HG03460 (cell line): ENCODE data around the gene EML2.
"Not testable (repeated sequence)": the region's sequence is repeated elsewhere in the genome, so short reads cannot be mapped to it uniquely, and the experiment has no call there.

Experiments
- ATAC-seq: cut with Tn5 transposase; IDR thresholded peaks from one replicate; pipeline ENCODE4 v1.9.1; 2021; ENCODE audit not compliant: unreplicated experiment

Gene EML2

DNA sequence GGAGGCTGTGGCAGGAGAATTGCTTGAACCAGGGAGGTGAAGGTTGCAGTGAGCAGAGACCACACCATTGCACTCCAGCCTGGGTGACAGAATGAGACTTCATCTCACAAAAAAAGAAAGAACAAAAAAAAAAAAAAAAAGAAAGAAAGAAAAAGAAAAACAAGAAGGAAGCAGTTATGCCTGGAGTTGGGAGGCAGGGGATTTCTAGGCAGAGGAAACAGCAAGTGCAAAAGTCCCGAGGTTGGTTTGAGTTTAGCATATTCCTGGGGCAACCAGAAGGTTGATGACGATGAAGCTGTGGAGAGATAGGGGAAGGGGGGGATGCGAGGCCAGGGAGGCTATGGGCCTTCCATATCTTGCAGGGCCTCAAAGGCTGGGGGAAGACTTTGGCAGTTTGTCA lies 11.5 kb upstream of the EML2 start:
- no peak for ATAC-seq

DNA sequence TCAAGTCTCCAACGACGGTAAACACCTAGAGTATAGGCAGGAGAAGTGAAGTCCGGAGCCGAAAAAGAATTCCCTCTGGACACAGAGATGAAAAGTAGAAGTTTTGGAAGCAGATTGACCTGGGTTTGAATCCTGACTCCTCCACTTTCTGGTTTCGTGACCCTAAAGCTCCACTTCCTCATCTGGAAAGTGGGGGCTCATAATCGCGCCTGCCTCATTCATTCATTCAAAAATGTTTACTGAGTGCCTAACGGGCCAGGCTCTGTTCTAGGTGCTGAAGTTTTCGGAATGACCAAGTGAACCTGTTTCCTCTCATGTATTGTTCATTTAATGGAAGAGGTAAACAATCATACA lies 7.1 kb upstream of the EML2 start:
- ATAC-seq, result no peak

DNA sequence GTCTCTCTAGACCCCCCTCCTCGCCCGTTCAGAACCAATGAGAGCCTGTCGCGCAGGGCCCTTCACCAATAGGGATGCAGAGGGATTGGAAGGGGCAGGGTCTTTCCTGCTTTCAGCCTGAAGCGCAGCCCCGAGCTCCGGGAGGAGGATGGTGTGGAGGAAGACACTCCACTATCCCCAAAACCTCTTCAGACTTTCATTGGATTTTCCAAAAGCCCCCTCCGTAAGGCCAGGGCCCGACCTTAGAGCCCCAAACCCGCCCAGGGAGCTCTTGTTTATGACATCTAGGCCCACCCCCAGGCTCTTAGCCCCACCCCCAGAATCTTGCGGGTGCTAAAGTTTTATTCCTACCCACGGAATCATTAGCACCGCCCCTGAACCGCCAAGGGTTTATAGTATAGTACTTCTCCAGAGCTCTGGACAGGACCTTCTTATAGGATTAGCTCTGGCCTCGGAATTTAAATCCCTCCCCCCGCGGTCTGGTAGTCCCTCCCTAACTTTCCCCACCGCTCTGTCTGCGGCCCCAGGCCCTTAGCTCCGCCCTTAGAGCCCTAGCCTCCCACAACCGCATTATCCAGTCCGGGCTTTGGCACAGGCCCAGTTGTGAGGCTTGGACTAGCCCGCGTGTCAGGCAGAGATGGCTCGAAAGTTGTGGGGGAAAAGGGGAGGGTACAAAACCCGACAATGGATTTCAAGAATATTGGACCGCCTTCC lies 6.6 kb upstream of the EML2 start:
- peak; percentile 31 for ATAC-seq

GRCh38 chr19:45645068-45645630 lies 6.0 kb upstream of the EML2 start:
- no peak for ATAC-seq

GRCh38 chr19:45643927-45644771 lies 5.0 kb upstream of the EML2 start:
- ATAC-seq, result no peak

DNA sequence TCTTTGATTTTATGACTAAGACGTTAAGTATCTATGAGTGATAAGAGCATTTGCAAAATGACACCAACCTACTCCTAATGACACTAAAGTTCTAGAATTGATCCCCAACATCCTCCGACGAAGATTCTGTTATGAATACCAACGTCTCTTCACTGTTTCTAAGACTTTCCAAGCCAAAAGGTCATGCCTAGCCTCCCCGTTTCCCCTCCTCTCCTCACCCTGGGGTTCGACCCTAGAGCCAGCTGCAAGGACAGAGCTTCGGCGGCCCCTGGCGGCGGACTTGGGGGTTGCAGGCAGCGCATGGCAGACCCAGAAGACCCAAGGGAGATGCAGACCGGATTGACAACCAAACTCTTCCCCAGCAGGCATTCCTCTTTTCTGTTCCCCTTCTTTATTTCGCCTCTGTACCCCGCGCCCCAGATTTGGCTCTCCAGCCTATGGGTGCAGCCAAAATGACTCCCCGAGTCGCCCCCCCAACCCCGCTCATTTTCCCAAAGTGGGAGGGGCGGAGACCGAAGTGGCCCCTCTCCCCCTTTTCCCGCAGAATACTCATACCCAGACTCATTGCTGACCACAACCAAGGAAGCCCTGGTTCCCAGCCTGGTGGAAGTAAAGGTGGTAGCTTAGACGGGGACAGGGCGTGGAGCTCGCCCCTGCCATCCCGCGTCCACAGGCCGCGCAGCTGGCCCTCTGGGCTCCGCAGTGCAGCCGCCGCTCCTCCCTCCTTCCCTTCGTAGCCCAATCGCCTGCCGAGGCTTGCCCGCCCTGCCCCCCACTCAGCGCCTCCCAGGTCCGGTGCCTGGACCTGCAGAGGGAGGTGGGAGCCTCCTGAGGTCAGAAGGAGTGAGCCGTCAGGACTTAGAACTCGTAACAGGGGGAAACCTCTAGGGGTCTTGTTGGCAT lies 4.1 kb upstream of the EML2 start:
- ATAC-seq, result no peak

GRCh38 chr19:45641274-45642105 lies 2.3 kb upstream of the EML2 start:
- no peak for ATAC-seq

- no peak for ATAC-seq
These were observed 1.7 kb upstream of the EML2 start for GRCh38 chr19:45640849-45641273.

DNA sequence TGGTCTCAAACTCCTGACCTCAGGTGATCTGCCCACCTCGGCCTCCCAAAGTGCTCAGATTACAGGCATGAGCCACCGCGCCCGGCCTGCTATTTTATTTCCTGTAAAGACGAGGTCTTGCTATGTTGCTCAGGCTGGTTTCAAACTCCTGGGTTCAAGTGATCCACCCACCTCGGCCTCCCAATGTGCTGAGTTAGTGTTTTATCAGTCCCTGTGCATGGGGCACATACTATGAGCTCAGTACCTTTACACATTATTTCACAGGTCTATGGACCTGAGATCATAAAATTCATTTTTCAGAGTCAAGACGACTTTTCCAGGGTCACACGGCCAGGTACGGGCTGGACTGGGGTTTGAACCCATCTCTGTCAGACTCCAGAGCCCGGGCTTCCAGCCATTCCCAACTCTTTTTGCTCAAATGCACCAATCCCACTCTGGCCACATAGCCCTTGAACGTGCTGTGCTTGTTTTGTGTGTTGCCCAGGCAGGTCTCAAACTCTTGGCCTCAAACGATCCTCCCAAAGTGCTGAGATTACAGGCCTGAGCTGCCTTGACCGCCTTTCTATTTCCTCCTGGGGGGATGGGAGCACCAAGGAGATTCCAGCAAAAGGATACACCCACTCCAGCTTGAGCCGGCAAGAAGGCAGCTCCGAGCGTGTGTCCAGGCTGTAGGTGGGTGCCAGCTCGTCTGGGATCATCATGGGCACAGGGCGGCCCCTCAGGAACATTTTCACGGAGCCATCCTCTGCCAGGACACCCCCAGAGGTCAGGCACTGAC lies 1.1 kb downstream of the EML2 start:
- ATAC-seq, result no peak

DNA sequence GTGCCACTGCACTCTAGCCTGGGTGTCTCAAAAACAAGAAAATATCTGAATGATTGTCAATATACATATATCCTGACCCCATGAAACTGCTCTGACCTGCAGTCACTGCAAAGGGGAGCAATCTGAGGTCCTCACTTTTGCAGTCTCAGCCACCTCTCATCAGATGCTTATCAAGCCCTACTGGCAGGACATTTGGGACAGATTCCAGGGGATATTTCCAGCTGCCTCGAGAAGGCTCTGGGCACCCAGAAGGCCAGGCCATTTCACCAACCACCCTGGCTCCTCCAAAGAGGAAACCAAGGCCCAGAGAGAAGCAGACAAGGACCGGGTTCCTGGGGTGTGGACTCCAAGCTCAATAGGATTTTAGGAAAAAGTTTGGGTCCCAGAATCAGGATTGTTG lies 2.3 kb downstream of the EML2 start:
- ATAC-seq, result no peak

GRCh38 chr19:45636275-45636674 lies 2.9 kb downstream of the EML2 start:
- no peak for ATAC-seq

GRCh38 chr19:45632468-45633196 lies 6.6 kb downstream of the EML2 start:
- no peak for ATAC-seq

DNA sequence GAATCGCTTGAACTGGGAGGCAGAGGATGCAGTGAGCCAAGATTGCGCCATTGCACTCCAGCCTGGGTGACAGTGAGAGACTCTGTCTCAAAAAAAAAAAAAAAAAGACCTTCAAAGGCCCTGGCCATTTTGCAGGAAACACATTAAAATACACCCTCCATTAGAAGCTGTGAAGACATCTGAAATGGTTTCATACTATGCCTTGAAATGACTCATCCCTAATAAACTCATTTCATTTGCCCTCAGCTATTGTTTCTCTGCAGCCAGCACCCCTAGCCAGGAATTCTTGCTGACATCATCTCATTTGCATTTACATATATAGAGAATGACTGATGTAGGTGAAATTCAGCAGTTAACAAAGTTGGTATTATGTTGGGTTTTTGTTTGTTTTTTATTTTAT lies 8.7 kb downstream of the EML2 start:
- ATAC-seq, result no peak

DNA sequence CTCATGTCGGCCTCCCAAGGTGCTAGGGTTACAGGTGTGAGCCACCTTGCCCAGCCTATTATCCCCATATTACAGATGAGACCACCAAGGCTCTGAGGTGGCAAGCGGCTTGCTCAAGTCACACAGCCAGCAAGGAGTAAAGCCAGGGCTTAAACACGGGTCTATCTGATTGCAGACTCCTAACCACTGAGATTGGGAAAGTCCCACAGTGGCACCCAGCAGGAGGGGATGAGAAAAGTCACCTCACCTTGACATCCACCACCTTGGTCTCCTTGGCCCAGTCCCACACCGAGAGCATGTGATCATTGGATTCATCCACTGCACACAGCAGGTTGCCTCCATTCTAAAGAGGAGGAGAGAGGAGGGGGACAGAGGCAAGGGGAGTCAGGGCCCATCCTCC lies 9.5 kb downstream of the EML2 start:
- no peak for ATAC-seq

DNA sequence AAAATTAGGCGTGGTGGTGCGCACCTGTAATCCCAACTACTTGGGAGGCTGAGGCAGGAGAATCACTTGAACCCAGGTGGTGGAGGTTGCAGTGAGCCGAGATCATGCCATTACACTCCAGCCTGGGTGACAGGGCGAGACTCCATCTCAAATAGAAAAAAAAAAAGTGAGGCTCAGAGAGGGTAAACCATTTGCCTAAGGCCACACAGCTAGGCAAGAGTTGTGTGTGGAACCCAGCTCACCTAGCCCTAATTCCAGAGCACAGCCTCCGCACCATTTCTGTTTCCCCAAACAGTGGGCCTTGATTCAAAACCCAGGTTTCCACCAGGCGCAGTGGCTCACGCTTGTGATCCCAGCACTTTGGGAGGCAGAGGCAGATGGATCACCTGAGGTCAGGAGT lies 11.0 kb downstream of the EML2 start:
- not testable (repeated sequence) for ATAC-seq

- no peak for ATAC-seq
These were observed 15.2 kb downstream of the EML2 start for GRCh38 chr19:45623984-45624383.

DNA sequence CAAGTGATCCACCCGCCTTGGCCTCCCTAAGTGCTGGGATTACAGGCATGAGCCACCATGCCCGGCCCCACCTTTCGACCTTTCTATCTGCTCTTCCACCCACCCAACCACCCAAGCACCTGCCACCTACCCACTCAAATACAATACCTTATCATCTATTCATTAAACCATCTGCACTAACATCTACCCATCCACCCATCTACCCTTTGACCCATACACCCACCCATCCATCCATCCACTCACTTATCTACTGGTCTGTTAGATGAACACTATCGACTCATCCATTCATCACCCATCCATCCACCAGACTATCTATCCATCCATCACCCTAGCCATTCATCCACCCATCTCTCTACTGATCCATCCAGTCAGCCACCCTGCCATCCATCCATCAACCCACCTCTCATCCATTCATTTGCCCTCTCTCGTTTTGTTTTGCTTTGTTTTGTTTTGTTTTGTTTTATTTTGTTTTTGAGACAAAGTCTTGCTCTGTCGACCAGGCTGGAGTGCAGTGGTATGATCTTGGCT lies 17.2 kb downstream of the EML2 start:
- ATAC-seq, result no peak

- ATAC-seq, result no peak
These were observed 17.8 kb downstream of the EML2 start for GRCh38 chr19:45621389-45621788.

DNA sequence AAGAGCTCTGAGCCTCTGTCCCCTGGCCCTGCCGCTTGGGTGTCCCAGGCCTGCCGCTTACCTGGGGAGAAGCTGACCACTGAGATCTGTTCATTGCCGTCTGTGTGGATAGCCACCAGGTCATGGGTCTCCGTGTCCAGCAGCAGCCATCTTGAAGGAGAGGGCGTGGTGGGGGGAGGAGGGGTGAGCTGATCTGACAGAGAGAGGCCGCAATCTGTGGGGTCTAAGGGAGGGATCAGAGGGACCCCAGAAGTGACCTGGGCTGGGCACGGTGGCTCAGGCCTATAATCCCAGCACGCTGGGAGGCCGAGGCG lies 22.5 kb downstream of the EML2 start:
- no peak for ATAC-seq
